Right atrium auricular region (tissue), 2 donors: Measurements from ENCODE around the gene RABEP1. TPM values are rescaled to one million over a fixed set of nuclear protein-coding genes. Genes with fewer than 3 reads are reported as not detected.

Source experiments
- DNase-seq: peaks from one replicate; pipeline ENCODE4 v3.0.0-alpha.2; 2019; ENCODE audit warnings: low spot score
- H3K27ac ChIP-seq, 2 donors: fragments of 200-600 bp; sonication (generic); 1 replicate in 1 of 2; 2 replicates in 1 of 2; pipeline ENCODE4 v1.5.1; 2016 to 2019
- H3K27me3 ChIP-seq, 2 donors: fragments of 200-600 bp; sonication (generic); one replicate each; pipeline versions ENCODE4 v1.5.1 to v1.6.0; 2017 to 2019
- H3K36me3 ChIP-seq: fragments of 200-600 bp; sonication (generic); one replicate; pipeline ENCODE4 v1.5.1; 2016
- H3K4me1 ChIP-seq, 2 donors: fragments of 200-600 bp; sonication (generic); one replicate each; pipeline versions ENCODE4 v1.5.1 to v1.6.0; 2017 to 2019
- H3K4me3 ChIP-seq, 2 donors: fragments of 200-600 bp; sonication (generic); 1 replicate in 1 of 2; 2 replicates in 1 of 2; pipeline ENCODE4 v1.5.1; 2017 to 2019; ENCODE audit warnings: mild to moderate bottlenecking in 1 of 2, moderate library complexity in 1 of 2
- H3K9me3 ChIP-seq, 2 donors: fragments of 200-600 bp; sonication (generic); one replicate each; pipeline ENCODE4 v1.5.1; 2019
- total RNA-seq, 2 donors: library from RNA; depleted of rRNA; stranded (reverse); fragments of >200 nt; gene quantifications; one replicate each; pipeline ENCODE4 v1.1.0, GENCODE V29; 2016
- TF ChIP-seq, protein P1 (sequence below), 2 donors: fragments of 200-600 bp; sonication (generic); IDR thresholded peaks; one replicate each; pipeline ENCODE4 v1.5.1; 2019; ENCODE audit warnings: antibody characterized with exemption in 2 of 2

The RABEP1 gene
- total RNA-seq, 2 donors from 2014 or later, result 29.6 to 34.1 TPM

DNA sequence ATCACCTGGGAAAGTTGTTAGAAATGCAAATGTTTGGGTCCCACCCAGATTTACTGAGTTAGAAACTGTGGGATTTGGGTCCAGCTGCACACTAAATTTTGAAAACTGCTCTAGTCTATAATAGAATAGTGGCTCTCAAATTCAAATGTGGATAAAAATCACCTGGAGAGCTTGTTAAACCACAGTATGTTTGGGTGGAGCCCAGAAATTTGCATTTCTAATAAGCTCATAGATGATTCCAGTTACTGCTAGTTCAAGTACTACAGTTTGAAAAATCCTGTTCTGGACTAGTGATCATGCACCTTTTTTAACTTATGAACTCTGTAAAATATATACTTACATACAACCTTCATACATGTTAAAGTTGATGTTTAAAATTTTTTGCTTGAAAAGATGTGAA is 27.8 kb downstream of the RABEP1 start:
- Histone ChIP-seq H3K4me3 (no peak overlapping the region), H3K36me3 (peaks cover 14% of the 10 kb centered on the region), H3K27me3 (no peaks in the 10 kb centered on the region), H3K9me3 (no peaks in the 10 kb centered on the region), H3K27ac (no peak overlapping the region), H3K4me1 (no peaks in the 10 kb centered on the region)
- TF ChIP-seq, protein P1, sequence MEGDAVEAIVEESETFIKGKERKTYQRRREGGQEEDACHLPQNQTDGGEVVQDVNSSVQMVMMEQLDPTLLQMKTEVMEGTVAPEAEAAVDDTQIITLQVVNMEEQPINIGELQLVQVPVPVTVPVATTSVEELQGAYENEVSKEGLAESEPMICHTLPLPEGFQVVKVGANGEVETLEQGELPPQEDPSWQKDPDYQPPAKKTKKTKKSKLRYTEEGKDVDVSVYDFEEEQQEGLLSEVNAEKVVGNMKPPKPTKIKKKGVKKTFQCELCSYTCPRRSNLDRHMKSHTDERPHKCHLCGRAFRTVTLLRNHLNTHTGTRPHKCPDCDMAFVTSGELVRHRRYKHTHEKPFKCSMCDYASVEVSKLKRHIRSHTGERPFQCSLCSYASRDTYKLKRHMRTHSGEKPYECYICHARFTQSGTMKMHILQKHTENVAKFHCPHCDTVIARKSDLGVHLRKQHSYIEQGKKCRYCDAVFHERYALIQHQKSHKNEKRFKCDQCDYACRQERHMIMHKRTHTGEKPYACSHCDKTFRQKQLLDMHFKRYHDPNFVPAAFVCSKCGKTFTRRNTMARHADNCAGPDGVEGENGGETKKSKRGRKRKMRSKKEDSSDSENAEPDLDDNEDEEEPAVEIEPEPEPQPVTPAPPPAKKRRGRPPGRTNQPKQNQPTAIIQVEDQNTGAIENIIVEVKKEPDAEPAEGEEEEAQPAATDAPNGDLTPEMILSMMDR (IDR thresholded peaks at IDR 0.05), result no peak
- no peak for DNase-seq

DNA sequence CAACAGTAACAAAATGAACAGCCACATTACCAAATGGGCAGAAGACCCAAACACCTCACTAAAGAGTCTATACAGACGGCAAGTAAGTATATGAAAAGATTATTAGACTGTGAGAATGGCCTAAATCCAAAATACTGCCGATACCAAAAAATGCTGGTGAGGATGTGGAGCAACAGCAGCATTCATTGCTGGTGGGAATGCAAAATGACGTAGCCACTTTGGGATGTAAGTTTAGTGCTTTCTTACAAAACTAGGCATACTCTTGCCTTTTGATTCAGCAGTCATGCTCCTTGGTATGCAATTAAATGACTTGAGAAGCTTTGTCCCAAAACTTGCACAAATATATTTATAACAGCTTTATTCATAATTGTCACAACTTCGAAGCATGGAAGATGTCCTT is 43.8 kb downstream of the RABEP1 start:
- DNase-seq, result no peak
- TF ChIP-seq, protein P1 (IDR thresholded peaks at IDR 0.05), result no peak
- H3K9me3 ChIP-seq, result no peaks in the 10 kb centered on the region
- no peak overlapping the region for H3K27ac ChIP-seq
- H3K4me1 ChIP-seq, result no peaks in the 10 kb centered on the region
- H3K36me3 ChIP-seq, result no peaks in the 10 kb centered on the region
- no peak overlapping the region for H3K4me3 ChIP-seq
- no peaks in the 10 kb centered on the region for H3K27me3 ChIP-seq

DNA sequence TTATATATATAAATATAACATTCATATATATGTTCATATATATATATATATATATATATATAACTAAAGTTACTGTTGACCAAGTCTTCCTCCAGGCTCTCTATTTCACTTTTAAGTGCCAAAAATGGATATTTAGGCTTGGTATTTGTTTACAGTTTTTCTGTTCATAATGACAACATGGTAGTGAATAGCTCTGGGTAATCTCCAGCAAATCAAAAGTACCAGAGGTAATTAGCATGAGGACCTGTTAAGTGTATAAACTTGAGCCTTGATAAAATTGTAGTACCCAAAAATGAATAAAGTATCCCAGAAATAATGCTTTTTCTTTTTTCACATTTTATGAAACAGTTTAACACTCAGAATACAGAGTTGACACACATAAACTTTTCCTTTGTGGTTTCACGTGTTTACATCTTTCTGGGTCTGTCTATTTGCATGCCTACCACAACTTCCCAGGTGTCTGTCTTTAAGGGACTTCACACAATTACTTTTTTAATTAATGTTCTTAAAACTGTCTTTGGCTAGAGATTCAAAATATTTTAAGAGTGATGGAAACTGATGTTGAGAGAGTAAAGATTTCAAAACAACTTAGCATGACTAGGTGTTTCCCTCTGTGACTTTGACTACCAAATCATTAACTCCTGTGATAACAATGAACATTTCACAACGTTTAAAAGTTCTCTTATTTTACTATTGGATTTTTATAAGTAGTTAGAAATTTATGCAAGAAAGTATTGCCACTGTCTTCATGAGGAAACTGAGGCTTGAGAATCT is 47.9 kb downstream of the RABEP1 start:
- DNase-seq, result no peak
- Histone ChIP-seq H3K36me3 (peaks cover 25% of the 10 kb centered on the region), H3K27me3 (no peaks in the 10 kb centered on the region), H3K4me1 (no peaks in the 10 kb centered on the region), H3K4me3 (no peak overlapping the region), H3K27ac (no peak overlapping the region), H3K9me3 (no peaks in the 10 kb centered on the region)
- TF ChIP-seq, protein P1 (IDR thresholded peaks at IDR 0.05), result no peak

DNA sequence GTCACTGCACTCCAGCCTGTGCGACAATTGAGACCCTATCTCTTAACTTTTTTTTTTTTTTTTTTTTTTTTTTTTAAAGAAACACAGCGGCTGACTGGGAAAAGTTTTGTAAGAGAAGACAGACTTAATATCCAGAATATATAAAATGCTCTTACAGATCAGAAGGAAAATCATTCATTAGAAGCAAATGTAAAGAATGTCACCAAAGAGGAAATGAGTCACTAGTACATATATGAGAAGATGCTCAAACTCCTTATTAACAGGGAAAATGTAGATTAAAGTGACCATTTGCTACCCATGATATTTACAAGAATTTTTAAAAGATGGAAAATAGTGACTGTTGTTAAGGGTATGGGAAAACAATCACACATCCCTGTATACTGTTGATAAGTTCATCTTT is 48.9 kb downstream of the RABEP1 start:
- no peak for DNase-seq
- Histone ChIP-seq H3K4me3 (no peak overlapping the region), H3K4me1 (no peaks in the 10 kb centered on the region), H3K27me3 (no peaks in the 10 kb centered on the region), H3K27ac (no peak overlapping the region), H3K36me3 (peaks cover 25% of the 10 kb centered on the region), H3K9me3 (no peaks in the 10 kb centered on the region)
- TF ChIP-seq, protein P1 (IDR thresholded peaks at IDR 0.05), result no peak

DNA sequence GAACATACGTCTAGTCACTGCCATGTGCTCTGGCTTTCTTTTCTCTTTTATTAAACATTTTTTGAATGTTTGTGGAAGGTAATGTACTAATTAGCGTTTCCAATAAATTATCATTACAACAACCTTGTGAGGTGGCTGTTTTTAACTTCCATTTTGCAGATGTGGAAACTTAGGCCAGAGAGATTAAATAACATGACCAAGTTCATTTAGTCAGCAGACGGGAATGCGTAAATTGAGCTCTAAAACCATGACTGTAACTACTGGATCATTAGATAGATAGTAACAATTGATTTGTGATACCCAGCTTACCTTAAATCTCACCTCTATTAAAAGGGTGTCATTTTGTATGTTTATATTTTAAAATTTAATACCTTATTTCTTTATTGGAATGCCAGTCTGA is 49.4 kb downstream of the RABEP1 start:
- Histone ChIP-seq H3K4me3 (no peak overlapping the region), H3K27ac (no peak overlapping the region), H3K36me3 (peaks cover 25% of the 10 kb centered on the region), H3K4me1 (no peaks in the 10 kb centered on the region), H3K9me3 (no peaks in the 10 kb centered on the region), H3K27me3 (no peaks in the 10 kb centered on the region)
- DNase-seq, result no peak
- TF ChIP-seq, protein P1 (IDR thresholded peaks at IDR 0.05), result no peak

DNA sequence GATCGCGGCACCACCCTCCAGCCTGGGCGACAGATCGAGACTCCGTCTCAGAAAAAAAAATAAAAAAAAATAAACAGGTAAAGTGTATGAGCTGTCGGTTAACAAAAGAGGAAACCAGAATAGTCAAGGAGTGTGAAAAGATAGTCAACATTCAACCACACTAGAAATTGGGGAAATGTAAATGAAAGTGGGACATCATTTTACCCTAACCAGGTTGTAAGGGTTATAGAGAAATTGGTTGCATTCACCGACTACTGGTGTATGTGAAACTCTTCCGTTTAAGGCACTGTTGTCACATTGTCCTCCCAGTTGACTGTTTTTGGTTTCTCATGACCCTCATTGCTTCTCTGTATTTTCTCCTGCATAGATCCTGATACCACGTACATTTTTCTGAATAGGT is 62.8 kb downstream of the RABEP1 start:
- DNase-seq, result no peak
- peaks cover 33% of the 10 kb centered on the region for H3K36me3 ChIP-seq

More for the DNA sequence above, 62.8 kb downstream of the RABEP1 start:
- H3K27ac ChIP-seq, result no peak overlapping the region
- TF ChIP-seq, protein P1 (IDR thresholded peaks at IDR 0.05), result no peak
- H3K27me3 ChIP-seq, result no peaks in the 10 kb centered on the region
- no peaks in the 10 kb centered on the region for H3K9me3 ChIP-seq
- H3K4me3 ChIP-seq, result no peak overlapping the region
- no peaks in the 10 kb centered on the region for H3K4me1 ChIP-seq
